Islet precursor cell (in vitro differentiated cells): Measurements from ENCODE around the gene CCAR1.
"Not testable (repeated sequence)": the region's sequence is repeated elsewhere in the genome, so short reads cannot be mapped to it uniquely, and the experiment has no call there.

ENCODE experiments used
- DNase-seq: peaks from one replicate; pipeline ENCODE4 v3.0.0-alpha.2; 2018

The CCAR1 gene

DNA sequence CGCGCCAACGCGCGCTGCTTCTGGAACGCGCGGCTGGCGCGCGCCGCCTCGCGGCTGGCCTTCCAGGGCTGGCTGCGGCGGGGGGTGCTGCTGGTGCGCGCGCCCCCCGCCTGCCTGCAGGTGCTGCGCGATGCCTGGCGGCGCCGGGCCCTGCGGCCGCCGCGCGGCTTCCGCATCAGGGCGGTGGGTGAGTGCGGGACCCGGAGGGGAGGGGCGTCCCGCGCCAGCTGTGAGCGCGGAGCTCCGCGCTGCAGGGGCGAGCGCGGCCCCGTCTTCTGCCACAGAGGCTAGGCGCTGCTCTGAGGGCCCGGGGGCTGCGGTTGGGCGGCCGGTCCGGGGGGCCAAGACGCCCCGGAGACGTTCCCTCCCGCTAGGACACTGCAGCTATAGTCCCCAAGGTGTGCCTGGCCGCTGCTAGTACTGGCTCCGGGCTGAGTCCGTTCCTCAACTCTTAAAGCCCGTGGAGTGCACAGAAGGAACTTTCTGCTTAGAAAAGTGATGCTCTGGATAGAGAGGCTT is 107.1 kb downstream of the CCAR1 start:
- peak; percentile 61 for DNase-seq

DNA sequence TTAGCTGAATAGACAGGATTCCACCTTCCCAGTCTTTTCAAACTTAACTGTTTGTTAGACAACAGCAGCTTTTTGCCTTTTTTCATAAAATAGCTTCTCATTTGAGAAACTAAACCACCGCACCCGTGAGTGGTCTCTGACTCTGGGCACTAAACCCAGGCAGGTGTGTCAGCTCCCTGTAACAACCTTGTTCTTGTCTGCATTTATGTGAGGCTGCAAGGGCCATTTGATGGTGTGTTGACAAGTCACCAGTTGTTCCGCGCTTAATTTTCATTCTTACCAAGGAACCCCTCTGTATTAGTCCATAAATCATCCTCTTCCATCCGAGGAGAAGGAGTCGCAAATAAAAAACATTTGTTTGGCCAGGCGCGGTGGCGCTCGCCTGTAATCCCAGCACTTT is 107.8 kb downstream of the CCAR1 start:
- no peak for DNase-seq

DNA sequence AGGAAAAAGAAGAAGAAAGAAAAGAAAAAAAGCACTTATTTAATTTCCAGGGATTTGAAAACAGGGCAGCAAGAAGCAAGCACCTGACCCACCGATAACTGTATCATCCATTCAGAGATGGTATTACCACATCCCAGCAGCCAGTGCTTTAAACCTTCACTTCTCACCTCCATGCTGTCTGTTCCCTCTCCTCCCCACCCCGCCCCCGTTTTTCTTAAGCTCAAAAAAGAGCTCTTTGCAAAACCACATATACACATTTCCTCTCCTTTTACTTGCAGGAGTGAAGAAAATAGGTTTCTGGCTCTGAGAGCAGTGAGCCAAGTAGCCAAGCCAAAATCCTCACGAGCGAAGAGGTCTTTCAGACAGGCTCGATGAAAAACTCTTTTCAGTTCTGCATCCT is 108.5 kb downstream of the CCAR1 start:
- no peak for DNase-seq

GRCh38 chr10:68829952-68830351 is 108.9 kb downstream of the CCAR1 start:
- DNase-seq: no peak

- no peak for DNase-seq
Measured at GRCh38 chr10:68831961-68832455, 111.0 kb downstream of the CCAR1 start.

- no peak for DNase-seq
Measured at GRCh38 chr10:68832601-68833000, 111.6 kb downstream of the CCAR1 start.

GRCh38 chr10:68837626-68838322 is 116.7 kb downstream of the CCAR1 start:
- no peak for DNase-seq

DNA sequence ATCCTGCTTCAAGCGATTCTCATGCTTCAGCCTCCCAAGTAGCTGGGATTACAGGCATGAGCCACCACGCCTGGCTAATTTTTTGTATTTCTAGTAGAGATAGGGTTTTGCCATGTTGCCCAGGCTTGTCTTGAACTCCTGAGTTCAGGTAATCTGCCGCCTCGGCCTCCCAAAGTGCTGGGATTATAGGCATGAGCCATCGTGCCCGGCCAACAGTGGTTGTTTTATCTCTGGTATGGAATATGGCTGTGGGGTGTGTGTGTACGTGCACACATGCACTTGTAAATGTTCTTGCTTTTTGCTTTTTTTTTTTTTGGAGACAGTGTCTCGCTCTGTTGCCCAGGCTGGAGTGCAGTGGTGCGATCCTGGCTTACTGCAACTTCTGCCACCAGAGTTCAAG is 119.6 kb downstream of the CCAR1 start:
- DNase-seq: not testable (repeated sequence)
